LHCN-M2 (cell line): ENCODE results near the gene EEFSEC. TPM values are rescaled to one million over a fixed set of nuclear protein-coding genes. Genes with fewer than 3 reads are reported as not detected.

ENCODE experiments used
- DNase-seq: peaks from one replicate; pipeline ENCODE4 v3.0.0-alpha.2; 2012; ENCODE audit warnings: low read depth
- total RNA-seq: library from RNA; depleted of rRNA; stranded (reverse); fragments of >200 nt; gene quantifications from 2 replicates; pipeline ENCODE4 v1.2.3, GENCODE V29; 2014

EEFSEC gene
- total RNA-seq, 1 experiment from 2014 or later: 7.9 TPM

- no peak for DNase-seq
These were observed 256.6 kb downstream of the EEFSEC start for GRCh38 chr3:128409624-128410581.

- DNase-seq: no peak
These were observed 257.6 kb downstream of the EEFSEC start for GRCh38 chr3:128410669-128411573.

GRCh38 chr3:128411574-128412064, 258.3 kb downstream of the EEFSEC start:
- no peak for DNase-seq

GRCh38 chr3:128412180-128413002, 259.1 kb downstream of the EEFSEC start:
- DNase-seq: no peak

GRCh38 chr3:128413003-128413370, 259.7 kb downstream of the EEFSEC start:
- DNase-seq: no peak

- DNase-seq: no peak
These were observed 260.3 kb downstream of the EEFSEC start for GRCh38 chr3:128413413-128414205.

GRCh38 chr3:128415200-128415772, 262.0 kb downstream of the EEFSEC start:
- no peak for DNase-seq

- no peak for DNase-seq
These were observed 262.7 kb downstream of the EEFSEC start for GRCh38 chr3:128415773-128416577.

- peak; percentile 80 for DNase-seq
These were observed 263.4 kb downstream of the EEFSEC start for GRCh38 chr3:128416578-128417211.

GRCh38 chr3:128418900-128419299, 265.6 kb downstream of the EEFSEC start:
- no peak for DNase-seq

- DNase-seq: no peak
These were observed 266.0 kb downstream of the EEFSEC start for GRCh38 chr3:128419311-128419710.

GRCh38 chr3:128420289-128420688, 267.0 kb downstream of the EEFSEC start:
- no peak for DNase-seq

GRCh38 chr3:128420720-128421438, 267.6 kb downstream of the EEFSEC start:
- DNase-seq: no peak

- DNase-seq: no peak
These were observed 268.2 kb downstream of the EEFSEC start for GRCh38 chr3:128421439-128421836.

GRCh38 chr3:128421966-128422365, 268.7 kb downstream of the EEFSEC start:
- no peak for DNase-seq

GRCh38 chr3:128422762-128423524, 269.7 kb downstream of the EEFSEC start:
- no peak for DNase-seq

- no peak for DNase-seq
These were observed 270.4 kb downstream of the EEFSEC start for GRCh38 chr3:128423525-128424147.
